Esophagus muscularis mucosa (tissue), 4 donors: ENCODE results near the gene ALKBH5. TPM values are rescaled to one million over a fixed set of nuclear protein-coding genes. Genes with fewer than 3 reads are reported as not detected.

Source experiments
- DNase-seq: peaks from one replicate; pipeline ENCODE4 v3.0.0-alpha.2; 2017; ENCODE audit errors: extremely low spot score
- H3K27ac ChIP-seq, 4 donors: fragments of 200-600 bp; sonication (generic); replicated peaks in 1 of 4; 1 replicate in 3 of 4; 2 replicates in 1 of 4; pipeline ENCODE4 v1.5.1; 2016 to 2019; ENCODE audit warnings: mild to moderate bottlenecking in 1 of 4
- H3K27me3 ChIP-seq, 4 donors: fragments of 200-600 bp; sonication (generic); one replicate each; pipeline versions ENCODE4 v1.5.1 to v1.6.0; 2016 to 2019
- H3K36me3 ChIP-seq, 4 donors: fragments of 200-600 bp; sonication (generic); one replicate each; pipeline ENCODE4 v1.5.1; 2016 to 2019
- H3K4me1 ChIP-seq, 4 donors: fragments of 200-600 bp; sonication (generic); one replicate each; pipeline ENCODE4 v1.5.1; 2016 to 2019
- H3K4me3 ChIP-seq, 4 donors: fragments of 200-600 bp; sonication (generic); 1 replicate in 2 of 4; 2 replicates in 2 of 4; pipeline ENCODE4 v1.5.1; 2016 to 2019; ENCODE audit warnings: mild to moderate bottlenecking in 4 of 4, moderate library complexity in 1 of 4
- H3K9me3 ChIP-seq, 4 donors: fragments of 200-600 bp; sonication (generic); 1 replicate in 3 of 4; 2 replicates in 1 of 4; pipeline ENCODE4 v1.5.1; 2016 to 2019
- CTCF ChIP-seq, 3 experiments: fragments of 200-600 bp in 2 of 3; fragments of 450-650 bp in 1 of 3; sonication (generic) in 2 of 3; IDR thresholded peaks; one replicate each; pipeline ENCODE4 v1.5.1; 2017 to 2019; ENCODE audit warnings: antibody characterized with exemption in 3 of 3, mild to moderate bottlenecking in 2 of 3, moderate library complexity in 1 of 3
- EP300 ChIP-seq: sonication (generic); formaldehyde crosslinking; IDR thresholded peaks from one replicate; pipeline ENCODE4 v1.6.1; 2017; ENCODE audit warnings: antibody characterized with exemption
- POLR2A ChIP-seq: fragments of 450-650 bp; IDR thresholded peaks from one replicate; pipeline ENCODE4 v1.6.1; 2017; ENCODE audit warnings: antibody characterized with exemption, moderate library complexity, mild to moderate bottlenecking, low read depth
- POLR2AphosphoS5 ChIP-seq, 2 donors: sonication (generic); formaldehyde crosslinking; IDR thresholded peaks; one replicate each; pipeline ENCODE4 v1.6.1; 2017; ENCODE audit warnings: antibody characterized with exemption in 2 of 2
- WGBS: methylation state at CpG from one replicate; pipeline ENCODE4 v1.1.5; 2018; 5-methylcytosine and 5-hydroxymethylcytosine counted together
- intact Hi-C: fragments of 100-400 bp; cut with DNase I; formaldehyde crosslinking; loops from one replicate; pipeline ENCODE4 v1.15.1; 2023
- total RNA-seq, 4 donors: library from RNA; depleted of rRNA; stranded (reverse); fragments of >200 nt; gene quantifications; one replicate each; pipeline versions ENCODE4 v1.1.0 to v1.2.1, GENCODE V29; 2016

Gene ALKBH5
- total RNA-seq, 4 donors from 2014 or later, result 120 to 197 (median 151) TPM

- no peak for TF ChIP-seq EP300
- TF ChIP-seq CTCF (IDR thresholded peaks at IDR 0.05), result no peak
- no peak for TF ChIP-seq POLR2A
- TF ChIP-seq POLR2AphosphoS5 (IDR thresholded peaks at IDR 0.05), result no peak
- under 1% methylated on average over 21 of the region's 57 CpGs for WGBS
- Histone ChIP-seq H3K36me3 (no peaks in the 10 kb centered on the region), H3K9me3 (no peaks in the 10 kb centered on the region), H3K4me3 (peak overlapping the region; percentile 66 to 89 (median 72)), H3K27ac (peak overlapping the region; percentile 65 to 79 (median 67)), H3K4me1 (peaks cover 14 to 60% (median 27%) of the 10 kb centered on the region in 4 donors), H3K27me3 (no peaks in the 10 kb centered on the region)
- no peak for DNase-seq
- intact Hi-C loops, result no loop called here
Measured at GRCh38 chr17:18225642-18226283, 42.1 kb downstream of the ALKBH5 start.

- Histone ChIP-seq H3K9me3 (no peaks in the 10 kb centered on the region), H3K36me3 (no peaks in the 10 kb centered on the region), H3K4me1 (peaks cover 14 to 65% (median 27%) of the 10 kb centered on the region in 4 donors), H3K27ac (peak overlapping the region; percentile 65 to 79 (median 67)), H3K27me3 (no peaks in the 10 kb centered on the region), H3K4me3 (peak overlapping the region; percentile 66 to 89 (median 72))
- TF ChIP-seq CTCF (IDR thresholded peaks at IDR 0.05), result no peak
- TF ChIP-seq POLR2A, result no peak
- TF ChIP-seq POLR2AphosphoS5 (IDR thresholded peaks at IDR 0.05), result no peak
- no peak for TF ChIP-seq EP300
- intact Hi-C loops, result no loop called here
- DNase-seq, result no peak
- WGBS, result 28% methylated on average over 16 of the region's 16 CpGs
Measured at GRCh38 chr17:18226284-18226945, 42.8 kb downstream of the ALKBH5 start.

- WGBS, result 92% methylated on average over 5 of the region's 5 CpGs
- no peak for TF ChIP-seq POLR2AphosphoS5 (IDR thresholded peaks at IDR 0.05)
- Histone ChIP-seq H3K4me3 (no peak overlapping the region), H3K36me3 (peaks cover 0 to 6% (median 3%) of the 10 kb centered on the region in 4 donors), H3K27ac (no peak overlapping the region), H3K4me1 (peaks cover 14 to 65% (median 27%) of the 10 kb centered on the region in 4 donors), H3K27me3 (no peaks in the 10 kb centered on the region), H3K9me3 (no peaks in the 10 kb centered on the region)
- DNase-seq, result no peak
- intact Hi-C loops, result no loop called here
Measured at GRCh38 chr17:18227635-18228034, 44.0 kb downstream of the ALKBH5 start.

- TF ChIP-seq EP300 (no peak), POLR2AphosphoS5 (IDR thresholded peaks at IDR 0.05) (no peak), POLR2A (no peak), CTCF (IDR thresholded peaks at IDR 0.05) (no peak)
- H3K27ac ChIP-seq, result no peak overlapping the region
- no peaks in the 10 kb centered on the region for H3K27me3 ChIP-seq
- peaks cover 14 to 65% (median 27%) of the 10 kb centered on the region in 4 donors for H3K4me1 ChIP-seq
- H3K9me3 ChIP-seq, result no peaks in the 10 kb centered on the region
- 94% methylated on average over 10 of the region's 10 CpGs for WGBS
- peaks cover 0 to 12% (median 9%) of the 10 kb centered on the region in 4 donors for H3K36me3 ChIP-seq
- intact Hi-C loops, result no loop called here
- no peak for DNase-seq
- no peak overlapping the region for H3K4me3 ChIP-seq
Measured at GRCh38 chr17:18228176-18228682, 44.6 kb downstream of the ALKBH5 start.

- Histone ChIP-seq H3K4me1 (peaks cover 14 to 62% (median 26%) of the 10 kb centered on the region in 4 donors), H3K27me3 (no peaks in the 10 kb centered on the region), H3K9me3 (no peaks in the 10 kb centered on the region), H3K36me3 (peaks cover 0 to 22% (median 19%) of the 10 kb centered on the region in 4 donors), H3K4me3 (no peak overlapping the region), H3K27ac (no peak overlapping the region)
- WGBS, result 100% methylated on average over 2 of the region's 4 CpGs
- DNase-seq, result no peak
- TF ChIP-seq EP300, result no peak
- no peak for TF ChIP-seq POLR2A
- TF ChIP-seq POLR2AphosphoS5 (IDR thresholded peaks at IDR 0.05), result no peak
- intact Hi-C loops, result no loop called here
Measured at GRCh38 chr17:18229254-18229653, 45.6 kb downstream of the ALKBH5 start.
